K562 (cell line): ENCODE measurements around the gene ZNF593OS. TPM values are rescaled to one million over a fixed set of nuclear protein-coding genes. Genes with fewer than 3 reads are reported as not detected.

Source experiments
- ATAC-seq: fragments of 200-7000 bp; cut with Tn5 transposase; 3 replicates; pipeline ENCODE4 v1.9.1; 2020; ENCODE audit warnings: moderate library complexity
- BruUV-seq: library from RNA; stranded (reverse); fragments of 400-500 nt; replicated peaks from 2 replicates; lab custom pipeline; 2021; lab: Mats Ljungman, UMichigan
- CTCF ChIA-PET: fragments of 300-600 bp; formaldehyde crosslinking; extraction: SDS; loops from one replicate; lab custom pipeline; 2021; ENCODE audit warnings: low intra/inter-chr PET ratio; lab: Yijun Ruan, JAX
- POLR2A ChIA-PET: fragments of 300-600, 350-650 bp; sonication (Branson Sonifier 250); formaldehyde crosslinking; extraction: SDS; loops from one replicate; lab custom pipeline; 2021; ENCODE audit warnings: antibody characterized with exemption, inconsistent platforms; lab: Yijun Ruan, JAX
- DNase-seq, 4 experiments: peaks; one replicate each; pipeline versions ENCODE4 v3.0.0 to v3.0.0-alpha.2; 2011 to 2018; ENCODE audit warnings: low spot score in 3 of 4, mixed read lengths in 3 of 4; ENCODE audit errors: extremely low read depth in 1 of 4
- FAIRE-seq: peaks from 2 replicates; lab custom pipeline; 2011; peaks lifted over from hg19 to GRCh38; lab: Jason Lieb, UNC
- H2AFZ ChIP-seq: 2 replicates; pipeline ENCODE4 v1.6.0; 2011; ENCODE audit warnings: low read depth, low read length, control low read depth, inconsistent platforms
- H3K27ac ChIP-seq: fragments of 200-600 bp; 3 replicates; pipeline ENCODE4 v1.8.0; 2011; ENCODE audit warnings: low read depth, mild to moderate bottlenecking, control low read depth, inconsistent platforms, low read length, moderate library complexity, mixed read lengths; ENCODE audit errors: extremely low read depth
- H3K27me3 ChIP-seq, 2 experiments: fragments of 300-600 bp in 1 of 2; 2 replicates in 1 of 2; 3 replicates in 1 of 2; pipeline versions ENCODE4 v1.6.0 to v1.8.0; 2011; ENCODE audit warnings: inconsistent platforms in 2 of 2, low read length in 2 of 2, mild to moderate bottlenecking in 1 of 2, mixed read lengths in 1 of 2, moderate library complexity in 1 of 2; ENCODE audit not compliant: control insufficient read depth in 2 of 2, insufficient read depth in 2 of 2
- H3K36me3 ChIP-seq: fragments of 300-600 bp; 3 replicates; pipeline ENCODE4 v1.8.0; 2011; ENCODE audit warnings: mild to moderate bottlenecking, low read length, inconsistent platforms; ENCODE audit not compliant: control insufficient read depth, insufficient read depth
- H3K4me1 ChIP-seq, 2 experiments: fragments of 200-600 bp in 1 of 2; replicated peaks in 1 of 2; 2 replicates in 1 of 2; 3 replicates in 1 of 2; pipeline versions ENCODE4 v1.5.1 to v1.8.0; 2011; ENCODE audit warnings: inconsistent platforms in 2 of 2, low read length in 2 of 2, mild to moderate bottlenecking in 1 of 2, mixed read lengths in 1 of 2, moderate library complexity in 1 of 2; ENCODE audit not compliant: control insufficient read depth in 2 of 2, insufficient read depth in 2 of 2
- H3K4me2 ChIP-seq: 2 replicates; pipeline ENCODE4 v1.6.1; 2011; ENCODE audit warnings: low read length, control low read depth, inconsistent platforms, mixed read lengths; ENCODE audit not compliant: insufficient read depth
- H3K4me3 ChIP-seq: fragments of 200-600 bp; sonication (generic), shearing (Covaris generic); 2 replicates; pipeline ENCODE4 v1.5.1; 2016; ENCODE audit warnings: control low read depth, inconsistent platforms
- H3K79me2 ChIP-seq: fragments of 200-600 bp; 3 replicates; pipeline ENCODE4 v1.8.0; 2011; ENCODE audit warnings: low read length, inconsistent platforms; ENCODE audit not compliant: control insufficient read depth, insufficient read depth
- H3K9ac ChIP-seq, 2 experiments: 2 replicates each; pipeline versions ENCODE4 v1.6.0 to v1.6.1; 2011; ENCODE audit warnings: low read depth in 2 of 2, low read length in 2 of 2, control low read depth in 1 of 2, inconsistent platforms in 1 of 2, mild to moderate bottlenecking in 1 of 2, mixed read lengths in 1 of 2; ENCODE audit not compliant: insufficient read depth in 1 of 2
- H3K9me1 ChIP-seq: one replicate; pipeline ENCODE4 v1.6.0; 2011; ENCODE audit warnings: inconsistent platforms, mild to moderate bottlenecking, low read length, moderate library complexity; ENCODE audit not compliant: control insufficient read depth, insufficient read depth
- H3K9me3 ChIP-seq: replicated peaks from 2 replicates; pipeline ENCODE4 v1.5.1; 2011; ENCODE audit warnings: low read depth, low read length, inconsistent platforms; ENCODE audit not compliant: control insufficient read depth, insufficient read depth
- H4K20me1 ChIP-seq: replicated peaks from 2 replicates; pipeline ENCODE4 v1.6.1; 2011; ENCODE audit warnings: low read length, inconsistent platforms, mixed read lengths; ENCODE audit not compliant: control insufficient read depth, insufficient read depth
- SIN3B ChIP-seq: fragments of 450-650 bp; IDR thresholded peaks from 2 replicates; pipeline ENCODE4 v1.6.1; 2017; ENCODE audit warnings: low read depth, mild to moderate bottlenecking, moderate library complexity
- ZNF121 ChIP-seq: sonication (generic); formaldehyde crosslinking; conservative IDR thresholded peaks from 2 replicates; pipeline ENCODE4 v1.8.0; 2022; ENCODE audit warnings: missing genetic modification reagents
- ZNF384 ChIP-seq: IDR thresholded peaks from 2 replicates; pipeline ENCODE4 v1.6.1; 2012; ENCODE audit warnings: low read depth, low read length, improper control_type of control experiment
- WGBS: fragments of 100-300 bp; shearing (Covaris generic); methylation state at CpG from one replicate; pipeline ENCODE4 v1.1.6; 2016; ENCODE audit warnings: low coverage, mixed read lengths; ENCODE audit not compliant: insufficient coverage; ENCODE audit errors: missing lambda C conversion rate; 5-methylcytosine and 5-hydroxymethylcytosine counted together
- in situ Hi-C: fragments of 300-500 bp; cut with MboI; formaldehyde crosslinking; loops from 4 replicates; pipeline ENCODE4 v1.15.0; 2018; ENCODE audit warnings: inconsistent platforms, mixed read lengths
- intact Hi-C: fragments of 100-400 bp; cut with micrococcal nuclease; formaldehyde crosslinking; loops from 2 replicates; pipeline ENCODE4 v1.14.2; 2022
- polyA plus RNA-seq, 8 experiments: library from polyadenylated mRNA; depleted of rRNA in 4 of 8; stranded (reverse) in 5 of 8; unstranded in 3 of 8; fragments of >200 nt; fragmentation: Nextera tagmentation in 2 of 8; fragmentation: Illumina TruSeq in 1 of 8; extraction: Ambion mirVana in 2 of 8; extraction: Trizol in 1 of 8; gene quantifications; 2 replicates each; pipeline versions ENCODE4 v1.2.1 to v1.2.3, GENCODE V29; 2011 to 2014; ENCODE audit warnings: inconsistent platforms in 1 of 8, missing spikeins in 1 of 8
- total RNA-seq, 7 experiments: library from RNA; depleted of rRNA in 6 of 7; stranded (reverse); fragments of >200 nt in 6 of 7; fragmentation: Illumina TruSeq in 2 of 7; extraction: Trizol in 2 of 7; gene quantifications; 2 replicates each; pipeline versions ENCODE4 v1.2.1 to v1.2.3, GENCODE V29; 2011 to 2021; ENCODE audit warnings: low replicate concordance in 1 of 7

ZNF593OS gene
- total and polyA plus RNA-seq, 9 of the 15 experiments (the other 6 are each of a cell fraction or from before 2014, with no cell fraction given), result 0.24 to 0.27 TPM; not detected in 7

DNA sequence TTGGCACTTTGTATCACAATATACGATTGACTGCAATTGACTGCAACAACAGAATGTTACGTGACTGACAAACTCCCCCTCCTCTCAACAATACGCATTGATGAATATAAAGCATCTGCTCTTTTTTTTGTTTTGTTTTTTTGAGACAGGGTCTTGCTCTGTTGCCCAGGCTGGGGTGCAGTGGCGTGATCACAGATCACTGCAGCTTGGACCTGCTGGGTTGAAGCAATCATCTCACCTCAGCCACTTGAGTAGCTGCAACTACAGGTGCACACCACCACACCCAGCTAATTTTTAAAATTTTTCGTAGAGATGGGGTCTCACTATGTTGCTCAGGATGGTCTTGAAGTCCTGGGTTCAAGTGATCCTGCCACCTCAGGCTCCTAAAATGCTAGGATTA is 41.1 kb upstream of the ZNF593OS start:
- H3K79me2 ChIP-seq, result no peaks in the 10 kb centered on the region
- BruUV-seq, result no TSS peak
- H2AFZ ChIP-seq, result no peak overlapping the region
- intact Hi-C loops, result no loop called here
- H3K4me2 ChIP-seq, result no peak overlapping the region
- H3K9ac ChIP-seq, result no peak overlapping the region
- in situ Hi-C loops, result no loop called here
- no peaks in the 10 kb centered on the region for H4K20me1 ChIP-seq
- H3K27me3 ChIP-seq, result peaks cover 2 to 3% of the 10 kb centered on the region in 2 experiments; a peak in 1 of 5 replicates
- FAIRE-seq (no peak), ATAC-seq (no peak), DNase-seq (no peak)
- H3K36me3 ChIP-seq, result no peaks in the 10 kb centered on the region
- H3K27ac ChIP-seq, result no peak overlapping the region
- no peaks in the 10 kb centered on the region for H3K4me1 ChIP-seq
- TF ChIP-seq ZNF121 (CRISPR knock-in tag), result peak; percentile 92
- no peak for TF ChIP-seq SIN3B
- no peaks in the 10 kb centered on the region for H3K9me3 ChIP-seq
- no peak overlapping the region for H3K4me3 ChIP-seq
- H3K9me1 ChIP-seq, result no peaks in the 10 kb centered on the region
- POLR2A ChIA-PET, result interaction anchor here (0.6 to 2.6 kb wide), 5 partner anchors 8 to 425 kb away, joined by 3 to 7 read pairs (median 4); partner anchors contain the start of gene CEP85
- WGBS, result 21% methylated on average over 5 of the region's 5 CpGs
- CTCF ChIA-PET, result no interaction called here

GRCh38 chr1:26210147-26210870 is 38.7 kb upstream of the ZNF593OS start:
- Histone ChIP-seq H3K4me3 (no peak overlapping the region), H3K9me3 (no peaks in the 10 kb centered on the region), H2AFZ (no peak overlapping the region), H4K20me1 (no peaks in the 10 kb centered on the region), H3K27me3 (peaks cover 0 to 2% of the 10 kb centered on the region in 2 experiments; a peak in 1 of 5 replicates), H3K9ac (peak overlapping the region in 1 of 2 experiments; percentile 12; a peak in 1 of 4 replicates), H3K4me1 (no peaks in the 10 kb centered on the region), H3K36me3 (no peaks in the 10 kb centered on the region), H3K27ac (no peak overlapping the region), H3K9me1 (no peaks in the 10 kb centered on the region), H3K4me2 (no peak overlapping the region), H3K79me2 (no peaks in the 10 kb centered on the region)
- in situ Hi-C loops (no loop called here), intact Hi-C loops (no loop called here)
- no peak for TF ChIP-seq ZNF384
- 19% methylated on average over 5 of the region's 5 CpGs for WGBS
- no TSS peak for BruUV-seq
- DNase-seq (no peak), ATAC-seq (peak; percentile 16; the same call in 2 of the 3 replicates), FAIRE-seq (no peak)
- ChIA-PET POLR2A (interaction anchor here (0.7 to 1.9 kb wide), 4 partner anchors 9 to 143 kb away, joined by 3 to 8 read pairs (median 4); partner anchors contain the start of gene CEP85), CTCF (no interaction called here)
